Vagina (tissue), 2 donors: ENCODE measurements around the gene NEK11. TPM values are rescaled to one million over a fixed set of nuclear protein-coding genes. Genes with fewer than 3 reads are reported as not detected.

Experiments used
- DNase-seq, 2 donors: peaks; one replicate each; pipeline ENCODE4 v3.0.0-alpha.2; 2017; ENCODE audit errors: extremely low spot score in 2 of 2
- H3K27ac ChIP-seq: fragments of 200-600 bp; sonication (generic); one replicate; pipeline ENCODE4 v1.5.1; 2019
- H3K27me3 ChIP-seq: fragments of 200-600 bp; sonication (generic); one replicate; pipeline ENCODE4 v1.5.1; 2019
- H3K36me3 ChIP-seq, 2 donors: fragments of 200-600 bp; sonication (generic); one replicate each; pipeline ENCODE4 v1.5.1; 2017 to 2019
- H3K4me1 ChIP-seq: fragments of 200-600 bp; sonication (generic); one replicate; pipeline ENCODE4 v1.5.1; 2019
- H3K4me3 ChIP-seq, 2 donors: fragments of 200-600 bp; sonication (generic); 1 replicate in 1 of 2; 2 replicates in 1 of 2; pipeline ENCODE4 v1.5.1; 2016 to 2019
- H3K9me3 ChIP-seq: fragments of 200-600 bp; sonication (generic); one replicate; pipeline ENCODE4 v1.5.1; 2019
- CTCF ChIP-seq, 3 experiments: fragments of 450-650 bp in 2 of 3; fragments of 200-600 bp in 1 of 3; sonication (generic) in 1 of 3; IDR thresholded peaks; one replicate each; pipeline ENCODE4 v1.5.1; 2017 to 2019; ENCODE audit warnings: antibody characterized with exemption in 3 of 3, mild to moderate bottlenecking in 2 of 3, moderate library complexity in 2 of 3
- POLR2A ChIP-seq, 2 donors: fragments of 450-650 bp; IDR thresholded peaks; one replicate each; pipeline ENCODE4 v1.6.1; 2017; ENCODE audit warnings: antibody characterized with exemption in 2 of 2, mild to moderate bottlenecking in 2 of 2, moderate library complexity in 2 of 2
- POLR2AphosphoS5 ChIP-seq, 2 donors: sonication (generic); formaldehyde crosslinking; IDR thresholded peaks; one replicate each; pipeline ENCODE4 v1.9.0; 2017; ENCODE audit warnings: antibody characterized with exemption in 2 of 2, mild to moderate bottlenecking in 2 of 2, low read depth in 1 of 2; ENCODE audit not compliant: insufficient read depth in 1 of 2
- intact Hi-C: fragments of 100-400 bp; cut with DNase I; formaldehyde crosslinking; loops from one replicate; pipeline ENCODE4 v1.15.1; 2023
- total RNA-seq: library from RNA; depleted of rRNA; stranded (reverse); fragments of >200 nt; gene quantifications from one replicate; pipeline ENCODE4 v1.2.3, GENCODE V29; 2016

The NEK11 gene, protein sequence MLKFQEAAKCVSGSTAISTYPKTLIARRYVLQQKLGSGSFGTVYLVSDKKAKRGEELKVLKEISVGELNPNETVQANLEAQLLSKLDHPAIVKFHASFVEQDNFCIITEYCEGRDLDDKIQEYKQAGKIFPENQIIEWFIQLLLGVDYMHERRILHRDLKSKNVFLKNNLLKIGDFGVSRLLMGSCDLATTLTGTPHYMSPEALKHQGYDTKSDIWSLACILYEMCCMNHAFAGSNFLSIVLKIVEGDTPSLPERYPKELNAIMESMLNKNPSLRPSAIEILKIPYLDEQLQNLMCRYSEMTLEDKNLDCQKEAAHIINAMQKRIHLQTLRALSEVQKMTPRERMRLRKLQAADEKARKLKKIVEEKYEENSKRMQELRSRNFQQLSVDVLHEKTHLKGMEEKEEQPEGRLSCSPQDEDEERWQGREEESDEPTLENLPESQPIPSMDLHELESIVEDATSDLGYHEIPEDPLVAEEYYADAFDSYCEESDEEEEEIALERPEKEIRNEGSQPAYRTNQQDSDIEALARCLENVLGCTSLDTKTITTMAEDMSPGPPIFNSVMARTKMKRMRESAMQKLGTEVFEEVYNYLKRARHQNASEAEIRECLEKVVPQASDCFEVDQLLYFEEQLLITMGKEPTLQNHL
- total RNA-seq = 8.6 TPM

- Histone ChIP-seq H3K27me3 (no peaks in the 10 kb centered on the region), H3K9me3 (no peaks in the 10 kb centered on the region), H3K27ac (peak within 1 kb of the TSS; percentile 78), H3K4me1 (peaks cover 51% of the 10 kb centered on the region), H3K4me3 (peak within 1 kb of the TSS; percentile 67 to 68), H3K36me3 (peaks cover 0 to 6% of the 10 kb centered on the region in 2 donors)
- no peak for DNase-seq
- TF ChIP-seq CTCF (IDR thresholded peaks at IDR 0.05) (no peak), POLR2AphosphoS5 (IDR thresholded peaks at IDR 0.05; ENCODE audit: insufficient read depth in 1 of 2, low read depth in 1 of 2) (peak; percentile 79 to 88)
- intact Hi-C loops = no loop called here
These were observed at the start of gene NEK11, which contains the start of gene ASTE1 for GRCh38 chr3:131026321-131027151. TSS of gene NEK11 (plus strand) at chr3:131026877. CDS start at chr3:131029709, 2,832 bp downstream. TSS of gene ASTE1 (minus strand) at chr3:131026825. CDS start at chr3:131025306, 1,519 bp downstream.

DNA sequence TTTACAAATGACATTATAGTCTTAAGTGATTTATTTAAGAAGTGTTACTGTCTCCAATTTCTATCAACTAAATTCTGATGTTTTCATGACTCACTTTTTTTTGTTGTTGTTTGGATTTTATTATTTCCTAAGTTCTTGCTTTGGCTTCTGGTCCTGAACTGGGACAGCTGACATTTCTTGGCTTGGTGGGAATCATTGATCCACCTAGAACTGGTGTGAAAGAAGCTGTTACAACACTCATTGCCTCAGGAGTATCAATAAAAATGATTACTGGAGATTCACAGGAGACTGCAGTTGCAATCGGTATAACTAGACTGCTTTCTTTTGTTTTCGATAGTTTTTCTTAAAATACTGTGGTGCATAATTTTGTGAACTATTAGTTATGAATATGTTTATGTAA, 47.6 kb upstream of the NEK11 start:
- Histone ChIP-seq H3K4me3 (no peak overlapping the region), H3K36me3 (no peaks in the 10 kb centered on the region), H3K4me1 (no peaks in the 10 kb centered on the region), H3K9me3 (no peaks in the 10 kb centered on the region), H3K27me3 (no peaks in the 10 kb centered on the region), H3K27ac (no peak overlapping the region)
- DNase-seq = no peak
- TF ChIP-seq POLR2AphosphoS5 (IDR thresholded peaks at IDR 0.05; ENCODE audit: insufficient read depth in 1 of 2, low read depth in 1 of 2) (no peak), CTCF (IDR thresholded peaks at IDR 0.05) (no peak), POLR2A (IDR thresholded peaks at IDR 0.05) (no peak)
- intact Hi-C loops = no loop called here

- Histone ChIP-seq H3K27ac (no peak overlapping the region), H3K36me3 (no peaks in the 10 kb centered on the region), H3K9me3 (no peaks in the 10 kb centered on the region), H3K4me3 (no peak overlapping the region), H3K4me1 (no peaks in the 10 kb centered on the region), H3K27me3 (no peaks in the 10 kb centered on the region)
- TF ChIP-seq POLR2A (IDR thresholded peaks at IDR 0.05) = no peak
- intact Hi-C loops = no loop called here
- no peak for DNase-seq
These were observed 45.2 kb upstream of the NEK11 start for GRCh38 chr3:130981469-130981868.

- Histone ChIP-seq H3K36me3 (peaks cover 0 to 16% of the 10 kb centered on the region in 2 donors), H3K9me3 (no peaks in the 10 kb centered on the region), H3K27me3 (no peaks in the 10 kb centered on the region), H3K4me1 (no peaks in the 10 kb centered on the region), H3K4me3 (no peak overlapping the region), H3K27ac (no peak overlapping the region)
- intact Hi-C loops = no loop called here
- DNase-seq = no peak
- no peak for TF ChIP-seq POLR2A (IDR thresholded peaks at IDR 0.05)
- no peak for TF ChIP-seq CTCF (IDR thresholded peaks at IDR 0.05)
- no peak for TF ChIP-seq POLR2AphosphoS5 (IDR thresholded peaks at IDR 0.05; ENCODE audit: insufficient read depth in 1 of 2, low read depth in 1 of 2)
These were observed 36.4 kb upstream of the NEK11 start for GRCh38 chr3:130990282-130990681.

DNA sequence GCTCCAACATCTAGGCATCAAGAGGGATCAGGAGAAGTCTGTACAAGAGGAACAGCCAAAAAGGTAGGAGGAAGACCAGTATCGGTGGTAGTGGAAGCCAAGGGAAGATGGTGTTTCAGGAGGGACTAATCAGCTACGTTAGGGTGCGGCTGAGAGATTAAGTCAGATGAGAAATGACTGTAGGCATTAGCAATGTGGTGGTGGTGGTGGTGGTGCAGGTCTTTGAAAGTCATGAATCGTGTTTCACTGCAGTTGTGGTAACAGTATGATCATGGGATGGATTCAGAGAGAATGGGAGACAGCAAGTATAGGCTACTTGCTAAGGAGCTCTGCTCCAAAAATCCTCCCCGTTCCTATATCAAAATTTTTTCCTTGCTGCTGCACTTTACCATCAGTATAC, 35.6 kb upstream of the NEK11 start:
- Histone ChIP-seq H3K27ac (no peak overlapping the region), H3K27me3 (no peaks in the 10 kb centered on the region), H3K9me3 (no peaks in the 10 kb centered on the region), H3K4me3 (no peak overlapping the region), H3K4me1 (no peaks in the 10 kb centered on the region), H3K36me3 (peaks cover 0 to 16% of the 10 kb centered on the region in 2 donors)
- no peak for DNase-seq
- TF ChIP-seq POLR2AphosphoS5 (IDR thresholded peaks at IDR 0.05; ENCODE audit: insufficient read depth in 1 of 2, low read depth in 1 of 2) (no peak), POLR2A (IDR thresholded peaks at IDR 0.05) (no peak), CTCF (IDR thresholded peaks at IDR 0.05) (no peak)
- intact Hi-C loops = no loop called here
